ENCODE results near the gene ATP6V0A4.
"Not testable (repeated sequence)": the region's sequence is repeated elsewhere in the genome, so short reads cannot be mapped to it uniquely, and the experiment has no call there.

ATP6V0A4 gene

GRCh38 chr7:138802706-138803105 lies 4.7 kb upstream of the ATP6V0A4 start:
- Histone ChIP-seq H3K36me3 (ENCODE audit: control insufficient read depth, insufficient read depth, low read length) (no peaks in the 10 kb centered on the region), H3K9ac (ENCODE audit: low read length) (no peak overlapping the region), H3K4me1 (ENCODE audit: control insufficient read depth, insufficient read depth, low read length) (peaks cover 9% of the 10 kb centered on the region), H3K4me3 (ENCODE audit: low read depth, low read length) (no peak overlapping the region), H3K27me3 (ENCODE audit: control insufficient read depth, insufficient read depth, low read length) (peaks cover 2% of the 10 kb centered on the region; the same call in 1 of the 2 replicates), H3K27ac (ENCODE audit: low read depth, low read length) (no peak overlapping the region), H3K9me3 (ENCODE audit: control insufficient read depth, insufficient read depth, low read depth, low read length) (no peaks in the 10 kb centered on the region)

GRCh38 chr7:138801256-138801655 lies 3.3 kb upstream of the ATP6V0A4 start:
- Histone ChIP-seq H3K4me3 (ENCODE audit: low read depth, low read length) (no peak overlapping the region), H3K9ac (ENCODE audit: low read length) (no peak overlapping the region), H3K36me3 (ENCODE audit: control insufficient read depth, insufficient read depth, low read length) (no peaks in the 10 kb centered on the region), H3K27me3 (ENCODE audit: control insufficient read depth, insufficient read depth, low read length) (peaks cover 2% of the 10 kb centered on the region; the same call in 1 of the 2 replicates), H3K27ac (ENCODE audit: low read depth, low read length) (no peak overlapping the region), H3K4me1 (ENCODE audit: control insufficient read depth, insufficient read depth, low read length) (peaks cover 12% of the 10 kb centered on the region), H3K9me3 (ENCODE audit: control insufficient read depth, insufficient read depth, low read depth, low read length) (no peaks in the 10 kb centered on the region)

GRCh38 chr7:138799336-138800000 lies 1.5 kb upstream of the ATP6V0A4 start:
- no peaks in the 10 kb centered on the region for H3K36me3 ChIP-seq (ENCODE audit: control insufficient read depth, insufficient read depth, low read length)
- no peak overlapping the region for H3K9ac ChIP-seq (ENCODE audit: low read length)
- no peak overlapping the region for H3K4me3 ChIP-seq (ENCODE audit: low read depth, low read length)
- H3K4me1 ChIP-seq (ENCODE audit: control insufficient read depth, insufficient read depth, low read length): peaks cover 13% of the 10 kb centered on the region
- H3K27ac ChIP-seq (ENCODE audit: low read depth, low read length): no peak overlapping the region
- peaks cover 2% of the 10 kb centered on the region; the same call in 1 of the 2 replicates for H3K27me3 ChIP-seq (ENCODE audit: control insufficient read depth, insufficient read depth, low read length)
- H3K9me3 ChIP-seq (ENCODE audit: control insufficient read depth, insufficient read depth, low read depth, low read length): no peaks in the 10 kb centered on the region

- Histone ChIP-seq H3K27me3 (ENCODE audit: control insufficient read depth, insufficient read depth, low read length) (peaks cover 2% of the 10 kb centered on the region; the same call in 1 of the 2 replicates), H3K36me3 (ENCODE audit: control insufficient read depth, insufficient read depth, low read length) (no peaks in the 10 kb centered on the region), H3K9ac (ENCODE audit: low read length) (no peak overlapping the region), H3K4me1 (ENCODE audit: control insufficient read depth, insufficient read depth, low read length) (peaks cover 19% of the 10 kb centered on the region), H3K4me3 (ENCODE audit: low read depth, low read length) (no peak overlapping the region), H3K9me3 (ENCODE audit: control insufficient read depth, insufficient read depth, low read depth, low read length) (no peaks in the 10 kb centered on the region), H3K27ac (ENCODE audit: low read depth, low read length) (no peak overlapping the region)
Observed at GRCh38 chr7:138798836-138799235, 840 bp upstream of the ATP6V0A4 start.

GRCh38 chr7:138797046-138797445 lies 950 bp downstream of the ATP6V0A4 start:
- not testable (repeated sequence) for H3K27me3 ChIP-seq (ENCODE audit: control insufficient read depth, insufficient read depth, low read length); H3K9ac ChIP-seq (ENCODE audit: low read length); H3K9me3 ChIP-seq (ENCODE audit: control insufficient read depth, insufficient read depth, low read depth, low read length); H3K27ac ChIP-seq (ENCODE audit: low read depth, low read length); H3K36me3 ChIP-seq (ENCODE audit: control insufficient read depth, insufficient read depth, low read length); H3K4me3 ChIP-seq (ENCODE audit: low read depth, low read length)
- peaks cover 19% of the 10 kb centered on the region for H3K4me1 ChIP-seq (ENCODE audit: control insufficient read depth, insufficient read depth, low read length)

GRCh38 chr7:138796038-138796615 lies 1.9 kb downstream of the ATP6V0A4 start:
- Histone ChIP-seq H3K36me3 (ENCODE audit: control insufficient read depth, insufficient read depth, low read length) (no peaks in the 10 kb centered on the region), H3K27me3 (ENCODE audit: control insufficient read depth, insufficient read depth, low read length) (peaks cover 2% of the 10 kb centered on the region; the same call in 1 of the 2 replicates), H3K4me1 (ENCODE audit: control insufficient read depth, insufficient read depth, low read length) (peaks cover 19% of the 10 kb centered on the region), H3K9me3 (ENCODE audit: control insufficient read depth, insufficient read depth, low read depth, low read length) (no peaks in the 10 kb centered on the region), H3K4me3 (ENCODE audit: low read depth, low read length) (no peak overlapping the region), H3K27ac (ENCODE audit: low read depth, low read length) (no peak overlapping the region), H3K9ac (ENCODE audit: low read length) (no peak overlapping the region)

- Histone ChIP-seq H3K27ac (ENCODE audit: low read depth, low read length) (no peak overlapping the region), H3K9me3 (ENCODE audit: control insufficient read depth, insufficient read depth, low read depth, low read length) (peaks cover 9% of the 10 kb centered on the region), H3K4me3 (ENCODE audit: low read depth, low read length) (no peak overlapping the region), H3K27me3 (ENCODE audit: control insufficient read depth, insufficient read depth, low read length) (no peaks in the 10 kb centered on the region), H3K4me1 (ENCODE audit: control insufficient read depth, insufficient read depth, low read length) (peaks cover 5% of the 10 kb centered on the region), H3K36me3 (ENCODE audit: control insufficient read depth, insufficient read depth, low read length) (no peaks in the 10 kb centered on the region), H3K9ac (ENCODE audit: low read length) (no peak overlapping the region)
Observed at GRCh38 chr7:138785587-138786437, 12.2 kb downstream of the ATP6V0A4 start.

- no peak overlapping the region for H3K27ac ChIP-seq (ENCODE audit: low read depth, low read length)
- H3K27me3 ChIP-seq (ENCODE audit: control insufficient read depth, insufficient read depth, low read length): no peaks in the 10 kb centered on the region
- H3K36me3 ChIP-seq (ENCODE audit: control insufficient read depth, insufficient read depth, low read length): no peaks in the 10 kb centered on the region
- peaks cover 9% of the 10 kb centered on the region for H3K9me3 ChIP-seq (ENCODE audit: control insufficient read depth, insufficient read depth, low read depth, low read length)
- H3K9ac ChIP-seq (ENCODE audit: low read length): no peak overlapping the region
- no peak overlapping the region for H3K4me3 ChIP-seq (ENCODE audit: low read depth, low read length)
- peaks cover 5% of the 10 kb centered on the region for H3K4me1 ChIP-seq (ENCODE audit: control insufficient read depth, insufficient read depth, low read length)
Observed at GRCh38 chr7:138784692-138785091, 13.3 kb downstream of the ATP6V0A4 start.

- Histone ChIP-seq H3K9ac (ENCODE audit: low read length) (no peak overlapping the region), H3K27me3 (ENCODE audit: control insufficient read depth, insufficient read depth, low read length) (no peaks in the 10 kb centered on the region), H3K4me1 (ENCODE audit: control insufficient read depth, insufficient read depth, low read length) (peaks cover 4% of the 10 kb centered on the region), H3K4me3 (ENCODE audit: low read depth, low read length) (no peak overlapping the region), H3K27ac (ENCODE audit: low read depth, low read length) (no peak overlapping the region), H3K9me3 (ENCODE audit: control insufficient read depth, insufficient read depth, low read depth, low read length) (0 out of 2 replicates have a peak, but pooled peaks cover 2% of the 10 kb centered on the region), H3K36me3 (ENCODE audit: control insufficient read depth, insufficient read depth, low read length) (no peaks in the 10 kb centered on the region)
Observed at GRCh38 chr7:138781004-138781403, 17.0 kb downstream of the ATP6V0A4 start.

- Histone ChIP-seq H3K27ac (ENCODE audit: low read depth, low read length) (no peak overlapping the region), H3K9ac (ENCODE audit: low read length) (no peak overlapping the region), H3K9me3 (ENCODE audit: control insufficient read depth, insufficient read depth, low read depth, low read length) (no peaks in the 10 kb centered on the region), H3K4me1 (ENCODE audit: control insufficient read depth, insufficient read depth, low read length) (peaks cover 6% of the 10 kb centered on the region), H3K36me3 (ENCODE audit: control insufficient read depth, insufficient read depth, low read length) (no peaks in the 10 kb centered on the region), H3K27me3 (ENCODE audit: control insufficient read depth, insufficient read depth, low read length) (peaks cover 6% of the 10 kb centered on the region; the same call in 1 of the 2 replicates), H3K4me3 (ENCODE audit: low read depth, low read length) (no peak overlapping the region)
Observed at GRCh38 chr7:138776166-138776833, 21.7 kb downstream of the ATP6V0A4 start.

Measured in HUES6 (cell line).